ENCODE measurements around the gene EXOC2.
A peak's percentile ranks its signal among the peaks of the same experiment; 100 is the strongest.

EXOC2 gene

GRCh38 chr6:692858-693722 lies at the start of gene EXOC2:
TSS of gene EXOC2 (minus strand) at chr6:693139. CDS start at chr6:637818, 55,321 bp downstream.
- peak; percentile 75 for DNase-seq (ENCODE audit: insufficient read length, low spot score)
- peak; percentile 60 for FAIRE-seq

- FAIRE-seq: no peak
Observed at GRCh38 chr6:741410-742339, 48.7 kb upstream of the EXOC2 start.

GRCh38 chr6:736657-737446 lies 43.9 kb upstream of the EXOC2 start:
- FAIRE-seq (no peak), DNase-seq (ENCODE audit: insufficient read length, low spot score) (no peak)

More at GRCh38 chr6:741410-742339, 48.7 kb upstream of the EXOC2 start:
- no peak for DNase-seq (ENCODE audit: insufficient read length, low spot score)

GRCh38 chr6:733431-734219 lies 40.7 kb upstream of the EXOC2 start:
- DNase-seq (ENCODE audit: insufficient read length, low spot score) (no peak), FAIRE-seq (no peak)

- no peak for DNase-seq (ENCODE audit: insufficient read length, low spot score)
- no peak for FAIRE-seq
Observed at GRCh38 chr6:731924-732323, 39.0 kb upstream of the EXOC2 start.

GRCh38 chr6:729606-730320 lies 36.8 kb upstream of the EXOC2 start:
- no peak for DNase-seq (ENCODE audit: insufficient read length, low spot score)
- no peak for FAIRE-seq

GRCh38 chr6:727856-728255 lies 34.9 kb upstream of the EXOC2 start:
- no peak for DNase-seq (ENCODE audit: insufficient read length, low spot score)
- no peak for FAIRE-seq

GRCh38 chr6:723540-723939 lies 30.6 kb upstream of the EXOC2 start:
- FAIRE-seq: no peak
- DNase-seq (ENCODE audit: insufficient read length, low spot score): no peak

GRCh38 chr6:722608-723007 lies 29.7 kb upstream of the EXOC2 start:
- FAIRE-seq: no peak
- no peak for DNase-seq (ENCODE audit: insufficient read length, low spot score)

- FAIRE-seq: peak; percentile 60
- DNase-seq (ENCODE audit: insufficient read length, low spot score): peak; percentile 80
Observed at GRCh38 chr6:722077-722524, 29.2 kb upstream of the EXOC2 start.

- DNase-seq (ENCODE audit: insufficient read length, low spot score) (no peak), FAIRE-seq (no peak)
Observed at GRCh38 chr6:718345-718744, 25.4 kb upstream of the EXOC2 start.

GRCh38 chr6:717135-717534 lies 24.2 kb upstream of the EXOC2 start:
- no peak for DNase-seq (ENCODE audit: insufficient read length, low spot score)
- FAIRE-seq: no peak

GRCh38 chr6:715709-716491 lies 23.0 kb upstream of the EXOC2 start:
- no peak for FAIRE-seq

GRCh38 chr6:714100-714499 lies 21.2 kb upstream of the EXOC2 start:
- FAIRE-seq (no peak), DNase-seq (ENCODE audit: insufficient read length, low spot score) (no peak)

More at GRCh38 chr6:715709-716491, 23.0 kb upstream of the EXOC2 start:
- DNase-seq (ENCODE audit: insufficient read length, low spot score): no peak

GRCh38 chr6:713351-713750 lies 20.4 kb upstream of the EXOC2 start:
- FAIRE-seq: no peak
- no peak for DNase-seq (ENCODE audit: insufficient read length, low spot score)

- DNase-seq (ENCODE audit: insufficient read length, low spot score): no peak
- FAIRE-seq: no peak
Observed at GRCh38 chr6:712805-713204, 19.9 kb upstream of the EXOC2 start.

- FAIRE-seq (no peak), DNase-seq (ENCODE audit: insufficient read length, low spot score) (no peak)
Observed at GRCh38 chr6:711925-712324, 19.0 kb upstream of the EXOC2 start.
